Measurements from ENCODE around the gene UCN2. TPM values are rescaled to one million over a fixed set of nuclear protein-coding genes. Genes with fewer than 3 reads are reported as not detected.

UCN2 gene
- total and polyA plus RNA-seq, 2 of the 8 experiments (the other 6 are each of a cell fraction or from before 2014, with no cell fraction given), result 0.14 TPM; not detected in 1

- Histone ChIP-seq H2BK5ac (ENCODE audit: low read depth, low read length) (no peak overlapping the region), H2BK120ac (replicated peaks; ENCODE audit: low read depth, low read length) (no peak overlapping the region), H3K4me2 (ENCODE audit: insufficient read depth in 1 of 2, low read depth in 2 of 2, low read length in 2 of 2) (no peak overlapping the region), H3K56ac (replicated peaks; ENCODE audit: insufficient read length, low read depth, low read length) (no peak overlapping the region), H2AFZ (ENCODE audit: low read length) (no peak overlapping the region), H3K4ac (replicated peaks; ENCODE audit: insufficient read length, low read depth, low read length) (no peak overlapping the region), H3K36me3 (ENCODE audit: control insufficient read depth in 2 of 4, insufficient read depth in 4 of 4, low read length in 3 of 4) (peaks cover 2 to 7% (median 5%) of the 10 kb centered on the region in 4 experiments; a peak in 5 of 8 replicates), H3K4me1 (replicated peaks in 1 of 4; ENCODE audit: control insufficient read depth in 3 of 4, insufficient read depth in 4 of 4, low read length in 3 of 4) (no peaks in the 10 kb centered on the region), H3K27me3 (replicated peaks in 1 of 4; ENCODE audit: control insufficient read depth in 3 of 4, extremely low read depth in 1 of 4, insufficient read depth in 3 of 4, low read length in 3 of 4) (no peaks in the 10 kb centered on the region), H3K14ac (ENCODE audit: insufficient read length) (no peak overlapping the region), H3K23me2 (ENCODE audit: low read depth, low read length) (no peaks in the 10 kb centered on the region), H3K23ac (ENCODE audit: insufficient read length) (no peak overlapping the region), H3K9me3 (ENCODE audit: insufficient read depth in 2 of 2, low read depth in 1 of 2, low read length in 1 of 2) (no peaks in the 10 kb centered on the region), H4K8ac (ENCODE audit: extremely low read depth, insufficient read depth, low read length) (no peak overlapping the region), H3K27ac (ENCODE audit: low read depth, low read length) (no peak overlapping the region), H3K79me2 (ENCODE audit: control insufficient read depth in 1 of 2, insufficient read depth in 2 of 2, low read length in 2 of 2) (no peaks in the 10 kb centered on the region), H2BK20ac (ENCODE audit: low read length) (no peak overlapping the region), H2BK15ac (ENCODE audit: low read length) (no peak overlapping the region), H4K91ac (replicated peaks; ENCODE audit: insufficient read length, low read length) (no peak overlapping the region), H4K20me1 (replicated peaks in 1 of 2; ENCODE audit: control insufficient read depth in 1 of 2, insufficient read depth in 2 of 2, low read length in 2 of 2) (peaks cover 2 to 3% of the 10 kb centered on the region in 2 experiments), H2AK5ac (ENCODE audit: low read depth, low read length) (no peak overlapping the region), H3K79me1 (ENCODE audit: low read depth, low read length) (no peaks in the 10 kb centered on the region), H2BK12ac (ENCODE audit: low read depth, low read length) (no peak overlapping the region), H3K4me3 (ENCODE audit: extremely low read depth in 1 of 4, insufficient read depth in 2 of 4, low read depth in 3 of 4, low read length in 4 of 4) (no peak overlapping the region), H4K5ac (ENCODE audit: insufficient read length, low read depth, low read length) (no peak overlapping the region), H3K18ac (ENCODE audit: extremely low read depth, low read length) (no peak overlapping the region), H3K9ac (replicated peaks in 1 of 4; ENCODE audit: extremely low read depth in 1 of 4, low read depth in 3 of 4, low read length in 3 of 4) (no peak overlapping the region)
- ChIA-PET CTCF (ENCODE audit: partially characterized antibody) (interaction anchor here (0.6 to 2.7 kb wide), 3 partner anchors 9 to 28 kb away, joined by 3 to 9 read pairs (median 9); no protein-coding TSS in a partner anchor), POLR2A (ENCODE audit: partially characterized antibody) (no interaction called here)
- 100% methylated on average over 6 of the region's 6 CpGs; no CpG with 5 or more reads in 1 of the 2 experiments for WGBS, 2 experiments (ENCODE audit: extremely low coverage in 1 of 2, insufficient coverage in 1 of 2, insufficient read length in 1 of 2, insufficient replicate concordance in 2 of 2, low coverage in 1 of 2, low lambda C conversion rate in 2 of 2, missing lambda C conversion rate in 1 of 2)
- DNase-seq (ENCODE audit: low read depth in 1 of 2, low spot score in 2 of 2) (no peak), FAIRE-seq (no peak)
- TF ChIP-seq EGR1 (IDR thresholded peaks at IDR 0.05; ENCODE audit: borderline replicate concordance, low read depth, low read length) (no peak), ATF3 (IDR thresholded peaks at IDR 0.05; ENCODE audit: insufficient read depth, low read depth, low read length) (no peak), EP300 (IDR thresholded peaks at IDR 0.05; ENCODE audit: borderline replicate concordance in 1 of 2, low read depth in 2 of 2, low read length in 2 of 2) (no peak), RAD21 (IDR thresholded peaks at IDR 0.05 in 1 of 2, conservative IDR thresholded peaks at IDR 0.05 in 1 of 2; ENCODE audit: low read depth in 2 of 2, low read length in 2 of 2) (no peak), TEAD4 (IDR thresholded peaks at IDR 0.05; ENCODE audit: low read depth, low read length) (no peak), RFX5 (IDR thresholded peaks at IDR 0.05; ENCODE audit: borderline replicate concordance, low read depth, low read length) (no peak), FOSL1 (IDR thresholded peaks at IDR 0.05; ENCODE audit: insufficient read depth, low read depth, low read length) (no peak), CHD2 (IDR thresholded peaks at IDR 0.05; ENCODE audit: low read length) (no peak), E2F6 (IDR thresholded peaks at IDR 0.05) (no peak), POLR2AphosphoS5 (IDR thresholded peaks at IDR 0.05; ENCODE audit: low read depth, low read length) (no peak)
These were observed 41.9 kb downstream of the UCN2 start for GRCh38 chr3:48521635-48522034.

Data from H1 (cell line).